Activated gamma-delta T cell treated with Interleukin-2 at 50 U/mL for 16 hours (primary cell): ENCODE measurements around the gene TAF11L13.

Experiments
- DNase-seq: peaks from one replicate; pipeline ENCODE4 v3.0.0-alpha.2; 2020

The TAF11L13 gene

GRCh38 chr5:17680737-17681136 lies 48.8 kb downstream of the TAF11L13 start:
- DNase-seq = no peak
